Hematopoietic multipotent progenitor cell (in vitro differentiated cells): ENCODE data around the gene TMEM51. TPM values are rescaled to one million over a fixed set of nuclear protein-coding genes. Genes with fewer than 3 reads are reported as not detected.

Experiments used
- DNase-seq, 3 donors: peaks; one replicate each; pipeline ENCODE4 v3.0.0-alpha.2; 2011 to 2015; ENCODE audit warnings: low read depth in 2 of 3, low spot score in 2 of 3
- total RNA-seq: library from RNA; depleted of rRNA; stranded (reverse); fragments of >200 nt; gene quantifications from one replicate; pipeline ENCODE4 v1.2.3, GENCODE V29; 2012

Gene TMEM51
- total RNA-seq, 1 donor: 0.54 TPM

- no peak for DNase-seq
Observed at GRCh38 chr1:15125101-15125745, 28.3 kb upstream of the TMEM51 start.

DNA sequence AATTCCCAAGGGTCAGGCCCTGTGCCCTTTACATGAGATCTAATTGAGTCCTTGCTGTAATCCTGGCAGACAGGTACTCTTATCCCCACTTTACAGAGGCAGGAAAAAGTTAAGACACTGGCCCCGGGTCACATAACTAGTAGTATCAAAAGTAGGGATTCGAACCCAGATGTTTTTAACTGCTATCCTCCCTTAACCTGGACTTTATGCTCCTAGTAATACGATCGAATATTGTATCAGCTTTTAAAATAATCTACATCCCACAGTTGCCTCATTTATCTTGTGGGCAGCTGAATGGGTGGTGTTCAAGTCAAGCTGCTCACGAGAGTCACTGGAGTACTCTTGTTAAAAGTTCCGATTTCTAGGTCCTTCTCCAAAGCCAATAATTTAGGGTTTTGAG, 25.5 kb upstream of the TMEM51 start:
- no peak for DNase-seq

- peak; percentile 11 to 85 (median 75) for DNase-seq
Observed at GRCh38 chr1:15128520-15129313, 24.8 kb upstream of the TMEM51 start.

DNA sequence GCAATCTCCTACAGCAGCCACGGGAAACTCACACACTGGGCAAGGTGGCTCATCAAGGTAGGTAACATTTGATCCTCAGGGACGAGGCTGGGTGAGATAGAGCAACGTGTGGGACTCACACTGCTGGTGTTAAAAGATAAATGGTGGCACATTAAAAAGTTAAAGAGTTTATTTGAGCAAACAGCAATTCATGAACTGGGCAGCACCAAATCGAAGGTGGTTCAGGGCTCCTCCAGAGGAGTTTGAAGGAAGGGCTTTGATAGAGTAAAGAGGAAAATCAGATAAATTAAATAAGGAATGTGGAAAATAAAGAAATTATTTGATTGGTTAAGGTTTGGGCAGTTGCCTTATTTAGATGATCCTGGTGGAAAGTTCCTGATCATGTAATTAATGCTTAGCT, 23.6 kb upstream of the TMEM51 start:
- DNase-seq: peak in 1 of 3 donors; percentile 26

- DNase-seq: no peak
Observed at GRCh38 chr1:15130607-15131006, 22.9 kb upstream of the TMEM51 start.

DNA sequence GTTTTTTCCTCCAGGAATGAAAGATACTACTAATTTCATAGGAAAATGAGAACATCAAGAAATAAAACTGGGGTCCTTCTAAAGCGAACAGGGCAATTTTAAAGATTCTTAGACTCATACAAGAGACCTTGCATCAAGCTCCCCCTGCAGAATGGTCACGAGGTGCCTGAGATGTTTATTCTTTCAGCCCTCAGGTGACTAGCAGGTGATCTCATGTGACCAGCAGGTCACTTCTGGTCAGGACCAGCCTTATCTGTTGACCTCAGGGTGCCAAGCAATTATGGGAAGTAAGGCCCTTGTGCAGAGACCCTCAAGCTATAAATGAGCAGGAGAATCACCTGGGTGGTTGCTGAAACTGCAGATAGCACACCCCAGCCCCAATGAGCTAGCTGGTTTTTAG, 20.6 kb upstream of the TMEM51 start:
- no peak for DNase-seq

DNA sequence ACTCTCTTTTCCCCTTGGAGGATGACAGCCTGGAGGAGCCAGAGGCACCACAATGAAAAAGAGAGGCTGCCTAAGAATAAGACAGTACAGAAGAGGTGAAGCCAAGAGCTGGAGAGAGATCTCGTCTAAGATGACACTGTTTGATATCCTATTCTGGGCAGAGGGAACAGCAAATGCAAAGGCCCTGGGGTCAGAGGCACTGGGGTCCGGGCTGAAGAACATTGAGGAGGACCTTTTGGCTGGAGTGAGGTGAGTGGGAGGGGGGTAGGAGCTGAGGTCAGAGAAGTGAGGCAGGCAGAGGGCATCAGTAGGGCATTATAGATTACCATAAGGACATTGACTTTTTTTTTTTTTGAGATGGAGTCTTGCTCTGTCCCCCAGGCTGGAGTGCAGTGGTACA, 19.3 kb upstream of the TMEM51 start:
- DNase-seq: no peak

DNA sequence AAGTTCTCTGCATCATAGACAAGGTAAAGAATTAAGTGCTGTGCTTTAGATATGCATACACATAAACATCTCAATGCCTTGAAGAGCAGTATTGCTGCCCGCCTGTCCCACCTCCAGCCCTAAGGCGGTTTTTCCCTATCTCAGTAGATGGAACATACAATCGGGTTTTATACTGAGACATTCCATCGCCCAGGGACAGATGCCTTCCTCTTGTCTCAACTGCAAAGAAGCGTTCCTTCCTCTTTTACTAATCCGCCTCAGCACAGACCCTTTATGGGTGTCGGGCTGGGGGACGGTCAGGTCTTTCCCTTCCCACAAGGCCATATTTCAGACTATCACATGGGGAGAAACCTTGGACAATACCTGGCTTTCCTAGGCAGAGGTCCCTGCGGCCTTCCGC, 17.9 kb upstream of the TMEM51 start:
- DNase-seq: peak in 1 of 3 donors; percentile 27

- DNase-seq: peak in 2 of 3 donors; percentile 73 to 83
Observed at GRCh38 chr1:15137809-15138208, 15.7 kb upstream of the TMEM51 start.

DNA sequence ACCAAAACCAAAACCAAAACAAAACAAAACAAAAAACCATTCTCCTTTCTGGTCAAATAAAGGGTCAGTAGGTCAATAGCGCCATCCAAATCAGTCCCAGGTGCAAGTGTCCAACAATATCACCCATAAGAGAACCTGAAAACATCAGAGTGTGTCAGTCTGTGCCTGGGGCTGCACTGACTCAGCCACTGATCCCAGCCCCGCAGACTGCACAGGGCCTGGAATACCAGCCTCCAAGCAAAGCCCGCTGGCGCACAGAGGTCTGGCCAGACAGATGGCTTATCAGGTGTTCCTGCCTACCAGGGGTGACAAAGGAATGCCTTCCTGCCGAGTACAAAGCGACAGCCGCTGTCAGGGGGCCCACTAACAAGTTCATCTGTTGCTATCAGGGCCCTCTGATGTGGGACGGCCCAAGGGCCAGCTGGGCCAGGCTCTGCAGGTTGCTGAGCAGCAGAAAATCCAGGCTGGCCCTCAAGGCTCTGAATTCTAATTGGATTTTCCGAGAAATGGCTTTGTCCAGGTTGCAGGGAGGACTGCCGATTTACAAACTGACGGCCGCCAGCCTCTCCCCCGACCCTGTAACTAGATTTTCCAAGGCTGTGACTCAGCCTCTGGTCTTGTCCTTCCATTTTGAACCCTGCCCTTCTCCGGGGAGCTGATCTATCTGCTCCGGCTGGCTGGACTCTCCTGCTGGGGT, 13.7 kb upstream of the TMEM51 start:
- no peak for DNase-seq

DNA sequence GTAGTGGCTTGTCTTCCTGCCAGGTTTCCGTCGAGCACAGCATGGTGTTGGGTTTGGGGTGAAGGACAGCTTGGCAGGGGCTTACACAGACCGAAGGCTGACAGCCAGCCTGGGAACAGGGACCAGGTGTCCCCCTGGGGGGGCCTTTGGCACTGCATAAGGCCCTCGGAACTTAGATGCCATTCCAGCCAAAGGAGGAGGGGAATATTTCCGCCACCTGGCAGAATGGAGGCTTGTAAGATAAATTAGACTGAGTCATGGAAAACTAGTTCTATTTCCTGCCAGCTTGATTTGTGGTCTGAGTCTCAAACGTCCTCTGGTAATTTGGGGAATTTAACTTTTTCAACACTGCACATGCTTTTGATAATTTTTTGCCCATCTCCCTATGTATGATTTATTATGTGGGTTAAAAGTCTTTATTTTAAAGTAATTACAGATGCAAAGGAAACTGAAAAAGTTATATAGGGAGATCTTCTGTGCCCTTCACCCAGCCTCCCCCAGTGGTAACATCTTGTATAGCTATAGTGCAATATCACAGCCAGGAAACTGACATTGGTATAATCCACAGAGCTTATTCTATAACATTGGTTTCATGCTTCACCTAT, 11.5 kb upstream of the TMEM51 start:
- DNase-seq: peak in 2 of 3 donors; percentile 93 to 98

DNA sequence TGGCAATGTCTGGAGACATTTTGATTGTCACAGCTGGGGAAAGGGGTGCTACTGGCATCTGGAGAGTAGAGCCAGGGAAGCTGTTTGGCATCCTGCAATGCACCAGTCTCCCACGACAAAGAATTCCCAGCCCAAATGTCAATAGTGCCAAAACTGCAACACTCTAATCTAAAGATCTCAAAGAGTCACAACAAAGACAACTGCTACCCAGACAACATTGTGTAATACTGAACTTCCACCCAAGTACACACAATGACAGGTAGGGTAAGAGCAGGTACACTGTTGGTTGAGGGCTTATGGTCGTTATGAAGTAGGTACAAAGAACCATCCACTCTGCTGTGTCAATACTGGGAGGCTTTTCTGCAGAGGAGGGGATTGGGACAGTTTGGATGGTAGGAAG, 8.2 kb upstream of the TMEM51 start:
- DNase-seq: no peak

- DNase-seq: no peak
Observed at GRCh38 chr1:15146142-15146680, 7.3 kb upstream of the TMEM51 start.

GRCh38 chr1:15146971-15147376, 6.6 kb upstream of the TMEM51 start:
- no peak for DNase-seq

DNA sequence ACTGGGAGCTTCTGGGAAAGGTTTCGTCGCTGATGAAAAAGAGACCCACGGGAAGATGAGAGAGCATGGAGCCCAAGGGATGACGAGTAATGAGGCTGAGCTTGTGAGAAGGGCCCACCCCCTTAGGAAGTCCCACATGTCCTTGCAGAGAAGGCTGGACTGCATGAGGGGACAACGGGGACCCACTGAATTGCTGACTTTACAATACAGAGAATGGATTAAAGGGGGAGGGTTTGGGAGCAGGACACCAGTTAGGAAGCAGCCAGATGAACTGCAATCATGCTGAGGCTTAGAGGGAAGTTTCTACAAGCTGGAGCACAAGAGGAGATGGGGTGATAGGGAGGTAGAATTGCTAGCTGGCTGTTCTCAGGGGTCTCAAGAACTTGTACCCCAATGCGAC, 5.5 kb upstream of the TMEM51 start:
- DNase-seq: no peak

- DNase-seq: no peak
Observed at GRCh38 chr1:15148475-15148874, 5.1 kb upstream of the TMEM51 start.

DNA sequence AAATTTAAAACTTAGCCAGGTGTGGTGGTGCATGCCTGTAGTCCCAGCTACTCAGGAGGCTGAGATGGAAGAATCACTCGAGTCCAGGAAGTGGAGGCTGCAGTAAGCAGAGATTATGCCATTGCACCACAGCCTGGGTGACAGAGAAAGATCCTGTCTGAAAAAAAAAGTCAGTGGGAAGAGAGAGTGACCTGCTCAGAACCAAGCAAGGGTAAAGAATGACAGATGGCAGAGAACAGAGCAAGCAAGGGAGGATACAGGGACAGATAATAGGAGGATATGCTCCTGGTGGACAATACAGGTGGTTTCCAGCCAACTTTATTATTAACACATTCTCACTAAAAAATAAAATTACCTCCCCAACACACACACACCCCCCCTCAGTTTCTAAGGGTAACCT, 4.6 kb upstream of the TMEM51 start:
- no peak for DNase-seq

GRCh38 chr1:15150376-15150775, 3.2 kb upstream of the TMEM51 start:
- no peak for DNase-seq

GRCh38 chr1:15151377-15151806, 2.2 kb upstream of the TMEM51 start:
- DNase-seq: no peak

GRCh38 chr1:15151871-15152270, 1.7 kb upstream of the TMEM51 start:
- no peak for DNase-seq
